LNCAP (cell line): ENCODE results near the gene RC3H2.

Source experiments
- CTCF ChIP-seq: fragments of 450-650 bp; IDR thresholded peaks from 2 replicates; pipeline ENCODE4 v1.5.1; 2017; ENCODE audit warnings: mild to moderate bottlenecking

RC3H2 gene, protein sequence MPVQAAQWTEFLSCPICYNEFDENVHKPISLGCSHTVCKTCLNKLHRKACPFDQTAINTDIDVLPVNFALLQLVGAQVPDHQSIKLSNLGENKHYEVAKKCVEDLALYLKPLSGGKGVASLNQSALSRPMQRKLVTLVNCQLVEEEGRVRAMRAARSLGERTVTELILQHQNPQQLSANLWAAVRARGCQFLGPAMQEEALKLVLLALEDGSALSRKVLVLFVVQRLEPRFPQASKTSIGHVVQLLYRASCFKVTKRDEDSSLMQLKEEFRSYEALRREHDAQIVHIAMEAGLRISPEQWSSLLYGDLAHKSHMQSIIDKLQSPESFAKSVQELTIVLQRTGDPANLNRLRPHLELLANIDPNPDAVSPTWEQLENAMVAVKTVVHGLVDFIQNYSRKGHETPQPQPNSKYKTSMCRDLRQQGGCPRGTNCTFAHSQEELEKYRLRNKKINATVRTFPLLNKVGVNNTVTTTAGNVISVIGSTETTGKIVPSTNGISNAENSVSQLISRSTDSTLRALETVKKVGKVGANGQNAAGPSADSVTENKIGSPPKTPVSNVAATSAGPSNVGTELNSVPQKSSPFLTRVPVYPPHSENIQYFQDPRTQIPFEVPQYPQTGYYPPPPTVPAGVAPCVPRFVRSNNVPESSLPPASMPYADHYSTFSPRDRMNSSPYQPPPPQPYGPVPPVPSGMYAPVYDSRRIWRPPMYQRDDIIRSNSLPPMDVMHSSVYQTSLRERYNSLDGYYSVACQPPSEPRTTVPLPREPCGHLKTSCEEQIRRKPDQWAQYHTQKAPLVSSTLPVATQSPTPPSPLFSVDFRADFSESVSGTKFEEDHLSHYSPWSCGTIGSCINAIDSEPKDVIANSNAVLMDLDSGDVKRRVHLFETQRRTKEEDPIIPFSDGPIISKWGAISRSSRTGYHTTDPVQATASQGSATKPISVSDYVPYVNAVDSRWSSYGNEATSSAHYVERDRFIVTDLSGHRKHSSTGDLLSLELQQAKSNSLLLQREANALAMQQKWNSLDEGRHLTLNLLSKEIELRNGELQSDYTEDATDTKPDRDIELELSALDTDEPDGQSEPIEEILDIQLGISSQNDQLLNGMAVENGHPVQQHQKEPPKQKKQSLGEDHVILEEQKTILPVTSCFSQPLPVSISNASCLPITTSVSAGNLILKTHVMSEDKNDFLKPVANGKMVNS

GRCh38 chr9:122904823-122905710 is at the start of gene RC3H2:
Gene RC3H2, minus strand, starts transcription at chr9:122905359. Its CDS starts 7,850 bp downstream, at chr9:122897509.
- TF ChIP-seq CTCF: no peak

DNA sequence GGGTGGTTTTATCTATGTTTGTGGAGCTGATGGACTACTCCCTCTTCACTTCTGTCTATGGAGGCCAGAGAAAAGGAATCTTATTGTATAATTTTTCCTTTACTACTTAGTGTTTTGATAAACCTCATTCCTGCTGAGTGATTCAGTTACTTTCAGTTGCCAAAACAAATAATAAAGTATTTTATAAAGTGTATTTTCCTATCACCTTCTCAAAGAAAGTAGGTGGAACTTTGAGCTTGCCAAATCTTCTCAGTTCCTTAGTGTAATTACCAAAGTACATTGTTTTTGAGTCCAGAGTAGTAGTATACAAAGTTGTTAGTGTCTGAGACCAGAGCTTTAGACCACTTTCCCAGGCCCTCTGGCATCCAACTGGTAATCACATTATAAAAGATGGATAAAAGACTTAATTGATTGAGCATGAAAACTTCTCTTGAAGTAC is 49.1 kb upstream of the RC3H2 start:
- TF ChIP-seq CTCF: no peak

- TF ChIP-seq CTCF: no peak
These were observed 45.9 kb upstream of the RC3H2 start for GRCh38 chr9:122951056-122951455.

- no peak for TF ChIP-seq CTCF
These were observed 45.1 kb upstream of the RC3H2 start for GRCh38 chr9:122950263-122950662.

- TF ChIP-seq CTCF: no peak
These were observed 44.5 kb upstream of the RC3H2 start for GRCh38 chr9:122949696-122950095.

DNA sequence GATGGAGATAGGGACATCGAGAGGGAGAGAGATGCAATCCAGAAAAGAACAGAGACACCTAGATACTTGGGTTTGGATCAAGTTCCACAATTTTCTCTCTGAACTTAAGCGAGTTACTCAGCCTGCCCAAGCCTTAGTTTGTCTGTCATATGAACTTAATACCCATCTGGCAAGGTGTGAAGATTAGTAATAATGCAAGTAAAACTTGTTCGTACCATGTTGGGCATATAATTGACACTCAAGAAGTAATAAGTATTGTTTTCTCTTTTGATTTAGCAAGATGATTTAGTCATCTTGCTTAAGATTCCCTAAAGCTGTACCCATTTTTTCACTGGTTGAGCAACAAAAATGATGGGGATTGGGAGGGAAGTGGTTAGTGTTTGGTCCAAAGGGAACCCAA is 43.2 kb upstream of the RC3H2 start:
- TF ChIP-seq CTCF: no peak
